Measurements from ENCODE around the gene ABCC6.
"Not testable (repeated sequence)": the region's sequence is repeated elsewhere in the genome, so short reads cannot be mapped to it uniquely, and the experiment has no call there.

ABCC6 gene

GRCh38 chr16:16188827-16189226 is 34.5 kb downstream of the ABCC6 start:
- no peak for DNase-seq

DNA sequence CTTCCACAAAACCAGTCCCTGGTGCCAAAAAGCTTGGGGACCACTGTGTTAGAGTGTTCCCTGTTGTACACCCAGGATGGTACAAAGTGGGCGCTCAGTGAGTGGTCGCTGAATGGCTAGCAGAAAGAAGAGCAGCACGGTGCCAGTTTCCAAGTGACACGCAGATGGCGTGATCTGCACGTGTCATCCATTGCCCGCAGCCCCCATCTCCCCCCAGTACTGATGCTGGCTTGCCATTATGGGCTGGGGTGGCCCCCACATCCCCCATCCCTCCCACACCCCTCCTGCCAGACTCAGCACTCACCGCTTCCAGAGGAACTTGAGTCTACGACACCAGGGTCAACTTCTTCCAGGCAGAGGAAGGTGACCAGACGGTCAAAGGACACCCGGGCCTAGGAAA is 36.5 kb downstream of the ABCC6 start:
- no peak for DNase-seq

DNA sequence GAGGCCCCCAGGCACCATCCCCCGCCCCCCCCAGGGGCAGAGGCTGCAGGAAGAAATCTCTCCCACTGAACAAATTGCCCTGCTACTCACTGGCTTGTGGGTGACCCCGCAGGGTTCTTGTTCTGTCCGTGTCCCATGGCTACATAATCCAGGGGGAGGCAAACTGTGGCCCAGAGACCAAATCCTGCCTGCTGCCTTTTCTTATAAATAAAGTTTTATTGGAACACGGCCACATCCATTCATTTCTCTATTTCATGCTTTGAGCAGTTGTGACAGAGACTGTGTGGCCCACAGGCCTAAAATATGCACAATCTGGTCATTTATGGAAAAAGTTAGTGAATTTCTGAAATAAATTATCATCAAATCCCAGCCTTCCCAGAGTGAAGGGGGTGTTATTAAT is 38.2 kb downstream of the ABCC6 start:
- no peak for DNase-seq

DNA sequence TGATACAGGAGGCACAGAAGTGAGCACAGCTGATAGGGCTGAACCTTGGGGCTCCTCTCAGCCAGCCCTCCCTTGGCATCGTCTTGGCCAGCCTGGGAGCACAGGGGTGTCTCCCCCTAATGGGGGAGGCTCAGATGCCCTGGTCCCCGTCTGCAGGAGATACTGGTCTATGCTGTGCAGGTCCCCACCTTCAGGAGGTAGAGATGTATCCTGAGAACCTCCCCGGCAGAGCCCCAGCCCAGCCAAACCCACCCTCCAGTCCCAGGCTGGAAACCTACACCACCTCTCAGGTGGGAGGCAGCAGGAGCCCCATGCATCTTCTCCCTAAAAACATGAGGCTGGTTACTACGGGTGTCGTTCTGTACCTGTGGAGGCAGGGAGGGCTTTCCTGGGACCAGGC is 38.7 kb downstream of the ABCC6 start:
- no peak for DNase-seq

DNA sequence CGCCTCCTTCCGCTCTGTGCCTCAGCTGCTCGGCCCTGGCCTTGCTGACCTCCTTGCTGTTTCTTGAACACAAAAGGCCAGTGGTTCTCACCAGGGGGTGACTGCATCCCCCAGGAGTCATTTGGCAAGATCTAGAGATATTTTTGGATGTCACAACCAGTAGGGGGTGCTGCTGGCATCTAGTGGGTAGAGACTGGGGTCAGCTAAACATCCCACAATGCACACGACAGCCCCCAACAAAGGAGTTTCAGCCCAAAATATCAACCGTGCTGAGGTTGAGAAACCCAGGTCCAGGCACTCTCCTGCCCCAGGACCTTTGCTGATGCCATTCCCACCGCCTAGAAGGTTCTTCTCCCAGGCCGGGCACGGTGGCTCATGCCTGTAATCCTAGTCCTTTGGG is 39.7 kb downstream of the ABCC6 start:
- no peak for DNase-seq

DNA sequence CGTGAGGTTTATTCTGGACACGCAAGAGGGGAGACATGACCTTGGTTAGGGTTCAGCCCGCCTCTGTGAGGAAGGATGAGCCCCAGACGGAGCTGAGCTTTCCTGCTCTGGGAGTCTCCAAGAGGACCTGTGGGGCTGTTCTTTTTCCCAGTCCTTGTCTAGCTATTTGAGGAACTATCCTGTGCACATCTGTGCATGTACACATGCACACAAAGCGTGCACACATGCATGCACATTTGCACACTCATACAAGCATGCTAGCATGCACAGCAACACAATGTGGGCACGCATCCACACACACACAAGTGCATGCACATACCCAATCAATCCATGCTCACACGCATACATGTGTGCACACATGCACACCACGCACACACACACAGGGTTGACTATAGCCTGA is 40.4 kb downstream of the ABCC6 start:
- DNase-seq = no peak

GRCh38 chr16:16181748-16182147 is 41.5 kb downstream of the ABCC6 start:
- not testable (repeated sequence) for DNase-seq

GRCh38 chr16:16178455-16179162 is 44.7 kb downstream of the ABCC6 start:
- no peak for DNase-seq

GRCh38 chr16:16176328-16176727 is 47.0 kb downstream of the ABCC6 start:
- DNase-seq = no peak

DNA sequence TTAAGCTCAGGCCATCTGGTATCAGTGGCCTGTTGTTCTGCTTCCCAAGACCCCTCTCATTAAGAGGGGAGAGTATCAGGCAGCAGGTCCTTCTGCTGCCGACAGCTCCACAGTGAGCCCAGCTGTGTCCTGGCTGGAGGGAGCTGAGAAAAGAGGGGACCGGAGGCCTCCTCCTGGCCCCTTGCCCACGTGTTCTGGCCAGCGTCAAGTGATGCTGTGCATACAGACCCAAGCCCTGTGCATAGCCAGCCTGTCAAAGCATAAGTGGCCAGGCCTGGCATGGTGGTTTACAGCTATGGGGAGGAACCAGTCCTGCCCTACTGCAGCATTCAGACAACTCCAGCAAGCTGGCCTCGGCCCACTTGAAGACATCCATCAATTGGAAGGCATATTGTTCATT is 48.0 kb downstream of the ABCC6 start:
- no peak for DNase-seq

DNA sequence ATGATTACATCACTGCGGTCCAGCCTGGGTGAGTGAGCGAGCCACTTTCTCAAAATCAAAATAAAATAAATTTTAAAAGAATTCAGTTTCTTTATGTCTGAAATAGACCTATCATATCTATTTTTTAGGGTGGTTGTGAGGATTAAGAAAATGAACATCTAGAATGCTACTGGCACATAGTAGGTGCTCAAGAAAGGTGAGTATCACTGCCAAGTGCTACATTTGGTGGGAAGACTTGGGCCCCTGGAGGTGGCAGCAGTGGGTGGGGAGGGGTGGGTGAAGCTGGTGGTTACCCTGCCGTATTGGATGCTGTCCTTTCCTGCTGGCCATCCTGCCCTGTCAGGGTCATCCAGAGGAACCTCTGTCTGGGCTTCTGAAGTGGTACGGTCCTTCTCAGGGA is 50.3 kb downstream of the ABCC6 start:
- DNase-seq = no peak

DNA sequence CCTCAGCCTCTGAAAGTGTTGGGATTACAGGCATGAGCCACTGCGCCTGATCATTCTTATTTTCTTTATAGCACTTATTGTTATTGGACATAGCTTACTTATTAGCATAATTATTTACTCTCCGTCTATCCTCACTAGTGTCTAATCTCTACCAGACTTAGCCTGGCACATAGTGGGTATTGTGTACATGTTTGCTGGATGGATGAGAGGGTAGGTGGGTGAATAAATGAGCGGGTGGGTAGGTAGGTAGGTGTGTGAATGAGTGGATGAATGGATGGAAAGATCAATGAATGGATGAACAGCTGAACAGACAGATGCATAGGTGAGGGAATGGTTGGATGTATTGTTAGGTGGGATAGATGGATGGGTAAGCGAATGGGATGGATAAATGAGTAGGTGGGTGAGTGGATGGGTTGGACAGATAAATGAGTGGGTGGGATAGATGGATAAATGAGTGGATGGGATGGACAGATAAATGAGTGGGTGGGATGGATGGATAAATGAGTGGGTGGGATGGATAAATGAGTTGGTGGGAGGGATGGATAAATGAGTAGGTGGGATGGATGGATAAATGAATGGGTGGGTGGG is 51.9 kb downstream of the ABCC6 start:
- DNase-seq = no peak

DNA sequence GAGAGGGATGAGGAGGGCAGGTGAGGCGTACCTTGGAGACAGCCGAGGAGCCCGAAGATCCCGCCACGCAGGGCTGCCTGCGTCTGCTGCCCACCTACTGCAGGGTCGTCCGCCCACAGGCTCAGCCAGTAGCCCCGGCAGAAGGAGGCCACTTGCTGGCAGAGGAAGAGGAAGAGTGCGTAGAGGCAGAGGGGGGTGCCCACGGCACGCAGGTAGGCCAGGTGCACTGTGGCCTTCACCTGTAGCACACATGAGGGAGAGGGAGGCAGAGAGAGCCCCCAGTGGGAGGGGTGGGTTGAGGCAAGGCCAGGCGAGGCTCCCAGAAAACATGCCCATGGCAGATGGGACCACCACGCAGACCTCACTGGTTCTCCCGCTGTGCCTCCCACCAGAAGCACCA is 53.7 kb downstream of the ABCC6 start:
- no peak for DNase-seq

- DNase-seq = no peak
Measured at GRCh38 chr16:16168431-16168830, 54.9 kb downstream of the ABCC6 start.

GRCh38 chr16:16167927-16168326 is 55.4 kb downstream of the ABCC6 start:
- DNase-seq = no peak

DNA sequence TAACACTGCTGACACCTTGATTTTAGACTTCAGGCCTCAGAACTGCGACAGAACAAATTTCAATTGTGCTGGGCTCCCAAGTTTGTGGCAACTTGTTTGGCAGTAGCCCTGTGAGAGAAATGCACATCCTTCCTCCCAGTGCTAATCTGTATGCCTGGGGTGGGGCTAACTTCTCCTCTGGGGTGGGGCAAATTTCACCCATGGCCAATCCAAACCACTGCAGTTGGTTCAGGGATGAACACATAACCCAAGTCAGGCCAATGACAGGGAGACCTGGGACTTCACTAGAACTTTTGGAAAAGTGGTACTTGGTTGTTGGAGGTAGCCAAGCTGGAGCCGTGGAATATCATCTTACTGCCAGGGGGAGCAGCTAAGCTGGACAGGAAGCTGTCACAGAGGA is 56.3 kb downstream of the ABCC6 start:
- no peak for DNase-seq

GRCh38 chr16:16166085-16166484 is 57.2 kb downstream of the ABCC6 start:
- no peak for DNase-seq

DNA sequence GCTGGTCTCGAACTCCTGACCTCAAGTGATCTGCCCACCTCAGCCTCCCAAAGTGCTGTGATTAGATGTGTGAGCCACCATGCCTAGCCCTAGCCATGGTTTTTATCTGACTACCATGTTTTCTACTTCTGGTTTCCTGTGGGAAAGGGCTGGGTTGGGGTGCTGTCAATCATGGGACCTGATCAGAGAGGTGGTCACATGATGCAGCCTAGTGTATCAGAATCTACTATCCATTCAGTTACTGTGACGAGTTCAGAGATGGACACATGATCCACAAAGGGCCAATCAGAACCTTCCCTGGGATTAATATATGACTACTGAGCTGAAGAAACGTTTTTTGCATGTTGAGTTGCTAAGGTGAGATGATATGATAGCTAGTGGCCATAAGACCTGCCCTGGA is 59.1 kb downstream of the ABCC6 start:
- DNase-seq = no peak

DNA sequence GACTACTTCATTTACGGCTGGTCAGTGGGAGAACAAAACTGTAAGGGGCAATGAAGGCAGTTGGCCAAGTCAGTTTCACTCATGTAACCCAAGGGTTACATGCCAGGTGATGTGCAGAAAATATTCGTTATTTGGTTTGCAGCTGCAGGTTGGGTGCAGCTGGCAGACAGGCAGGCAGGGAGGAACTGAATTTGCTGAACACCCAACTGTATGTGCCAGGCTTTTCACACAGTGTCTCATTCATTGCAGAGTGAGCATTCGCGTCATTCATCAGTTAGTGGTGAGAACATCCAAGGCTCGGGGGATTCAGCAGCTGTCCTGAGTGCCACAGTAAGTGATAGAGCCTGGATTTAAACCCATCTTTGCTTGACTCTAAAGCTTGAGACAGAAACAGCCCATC is 59.7 kb downstream of the ABCC6 start:
- no peak for DNase-seq

DNA sequence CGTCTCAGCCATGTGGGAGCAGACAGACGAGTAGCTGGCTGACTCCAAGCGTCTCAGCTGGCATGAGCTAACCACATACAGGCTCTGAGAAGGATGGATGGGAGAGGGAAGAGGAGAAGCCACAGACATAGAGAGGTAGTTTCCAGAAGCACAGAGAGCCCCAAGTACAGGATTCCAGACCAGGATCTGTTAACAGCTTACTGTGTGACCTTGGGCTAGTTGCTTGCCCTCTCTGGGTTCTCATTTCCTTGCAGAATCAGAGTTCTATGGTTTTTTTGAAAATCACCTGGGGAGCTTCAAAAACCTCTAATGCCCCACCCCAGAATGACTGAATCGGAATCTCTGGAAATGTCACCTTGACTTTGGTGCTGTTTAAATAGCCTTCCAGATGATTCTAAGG is 60.2 kb downstream of the ABCC6 start:
- no peak for DNase-seq

DNA sequence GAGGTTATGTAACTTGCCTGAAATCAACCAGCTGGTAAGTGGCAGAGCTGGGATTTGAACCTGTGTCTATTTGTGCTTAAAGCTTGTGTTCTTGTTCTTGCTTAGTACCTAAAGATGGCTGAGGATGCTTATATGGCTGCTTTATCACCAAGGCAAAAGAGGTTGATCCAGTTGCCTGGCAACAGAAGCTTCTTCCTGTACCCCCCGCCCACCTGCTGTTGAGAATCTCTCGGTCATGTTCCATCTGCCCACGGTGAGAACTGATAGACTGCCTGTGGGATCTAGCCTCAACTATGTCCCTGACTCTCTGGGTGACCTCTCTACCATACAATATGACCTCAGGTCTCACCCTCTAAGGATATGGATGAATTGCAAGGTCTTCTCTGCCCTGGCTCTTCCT is 60.7 kb downstream of the ABCC6 start:
- DNase-seq = no peak

GRCh38 chr16:16161840-16162239 is 61.5 kb downstream of the ABCC6 start:
- DNase-seq = not testable (repeated sequence)

GRCh38 chr16:16161319-16161718 is 62.0 kb downstream of the ABCC6 start:
- DNase-seq = no peak

- no peak for DNase-seq
Measured at GRCh38 chr16:16159662-16160061, 63.6 kb downstream of the ABCC6 start.

GRCh38 chr16:16158741-16159374 is 64.4 kb downstream of the ABCC6 start:
- no peak for DNase-seq

Data from T1000 (cell line).